Fibroblast of lung (primary cell): Measurements from ENCODE around the gene CDH12. TPM values are rescaled to one million over a fixed set of nuclear protein-coding genes. Genes with fewer than 3 reads are reported as not detected.
A peak's percentile ranks its signal among the peaks of the same experiment; 100 is the strongest.

Source experiments
- DNase-seq, 2 donors: peaks; one replicate each; pipeline versions ENCODE4 v3.0.0 to v3.0.0-alpha.2; 2010; ENCODE audit warnings: low read depth in 2 of 2
- H2AFZ ChIP-seq: 2 replicates; pipeline ENCODE4 v1.5.1; 2012; ENCODE audit warnings: low read length, control low read depth, inconsistent platforms
- H3K27ac ChIP-seq: 2 replicates; pipeline ENCODE4 v1.5.1; 2011; ENCODE audit warnings: low read length, control low read depth; ENCODE audit not compliant: insufficient read depth
- H3K27me3 ChIP-seq: 2 replicates; pipeline ENCODE4 v1.5.1; 2011; ENCODE audit warnings: mild to moderate bottlenecking, low read length; ENCODE audit not compliant: control insufficient read depth, insufficient read depth
- H3K36me3 ChIP-seq: 2 replicates; pipeline ENCODE4 v1.5.1; 2011; ENCODE audit warnings: low read length; ENCODE audit not compliant: control insufficient read depth, insufficient read depth
- H3K4me1 ChIP-seq: 2 replicates; pipeline ENCODE4 v1.5.1; 2011; ENCODE audit warnings: low read length; ENCODE audit not compliant: control insufficient read depth, insufficient read depth; ENCODE audit errors: extremely low read depth
- H3K4me2 ChIP-seq: 2 replicates; pipeline ENCODE4 v1.5.1; 2011; ENCODE audit warnings: low read length, control low read depth; ENCODE audit not compliant: insufficient read depth; ENCODE audit errors: extremely low read depth
- H3K4me3 ChIP-seq, 4 experiments: fragments of 200-600 bp in 1 of 4; sonication (generic) in 1 of 4; replicated peaks in 1 of 4; 2 replicates each; pipeline ENCODE4 v1.5.1; 2011 to 2016; ENCODE audit warnings: low read length in 4 of 4, low read depth in 3 of 4, mild to moderate bottlenecking in 3 of 4, control low read depth in 2 of 4, inconsistent platforms in 1 of 4, mixed read lengths in 1 of 4; ENCODE audit not compliant: insufficient read depth in 1 of 4; ENCODE audit errors: control extremely low read depth in 1 of 4
- H3K79me2 ChIP-seq: 2 replicates; pipeline ENCODE4 v1.5.1; 2012; ENCODE audit warnings: mild to moderate bottlenecking, low read length, inconsistent platforms; ENCODE audit not compliant: control insufficient read depth, insufficient read depth
- H3K9ac ChIP-seq: 2 replicates; pipeline ENCODE4 v1.5.1; 2011; ENCODE audit warnings: mild to moderate bottlenecking, low read length, control low read depth; ENCODE audit not compliant: insufficient read depth
- H3K9me3 ChIP-seq: 2 replicates; pipeline ENCODE4 v1.5.1; 2012; ENCODE audit warnings: low read depth, low read length; ENCODE audit not compliant: control insufficient read depth, insufficient read depth
- H4K20me1 ChIP-seq: 2 replicates; pipeline ENCODE4 v1.5.1; 2011; ENCODE audit warnings: low read length; ENCODE audit not compliant: control insufficient read depth, insufficient read depth; ENCODE audit errors: extremely low read depth
- CTCF ChIP-seq, 2 donors: IDR thresholded peaks in 1 of 2; conservative IDR thresholded peaks in 1 of 2; 1 replicate in 1 of 2; 2 replicates in 1 of 2; pipeline ENCODE4 v1.5.1; 2011 to 2012; ENCODE audit warnings: low read length in 2 of 2, control low read depth in 1 of 2, inconsistent platforms in 1 of 2, low read depth in 1 of 2, mild to moderate bottlenecking in 1 of 2
- EZH2 ChIP-seq: IDR thresholded peaks from 2 replicates; pipeline ENCODE4 v1.5.1; 2012; ENCODE audit warnings: low read length, control low read depth, mild to moderate bottlenecking; ENCODE audit errors: missing control alignments
- polyA plus RNA-seq, 2 donors: library from polyadenylated mRNA; depleted of rRNA in 1 of 2; stranded (reverse) in 1 of 2; unstranded in 1 of 2; fragments of >200 nt; gene quantifications; 2 replicates each; pipeline ENCODE4 v1.2.1, GENCODE V29; 2011 to 2012; ENCODE audit warnings: missing spikeins in 1 of 2
- total RNA-seq: library from RNA; depleted of rRNA; stranded (reverse); fragments of >200 nt; gene quantifications from 2 replicates; pipeline ENCODE4 v1.2.1, GENCODE V29; 2014

CDH12 gene
- total and polyA plus RNA-seq, 2 donors (not counting 1 experiment from before 2014, with no cell fraction given): 0.02 TPM; not detected in 1

GRCh38 chr5:21711866-21712758, 1141.0 kb downstream of the CDH12 start:
- TF ChIP-seq EZH2 (no peak), CTCF (conservative IDR thresholded peaks at IDR 0.05 in 1 of 2, IDR thresholded peaks at IDR 0.05 in 1 of 2; ENCODE audit: low read depth in 1 of 2, low read length in 2 of 2) (no peak)
- DNase-seq: peak in 1 of 2 donors; percentile 47
- Histone ChIP-seq H3K9ac (no peak overlapping the region), H3K27ac (no peak overlapping the region), H3K4me2 (no peak overlapping the region), H3K4me1 (no peaks in the 10 kb centered on the region), H4K20me1 (no peaks in the 10 kb centered on the region), H3K27me3 (no peaks in the 10 kb centered on the region), H3K4me3 (no peak overlapping the region), H3K9me3 (no peaks in the 10 kb centered on the region), H2AFZ (no peak overlapping the region), H3K36me3 (no peaks in the 10 kb centered on the region), H3K79me2 (no peaks in the 10 kb centered on the region)

GRCh38 chr5:21709770-21710169, 1143.4 kb downstream of the CDH12 start:
- no peak overlapping the region for H2AFZ ChIP-seq
- TF ChIP-seq EZH2 (no peak), CTCF (conservative IDR thresholded peaks at IDR 0.05 in 1 of 2, IDR thresholded peaks at IDR 0.05 in 1 of 2; ENCODE audit: low read depth in 1 of 2, low read length in 2 of 2) (no peak)
- H3K27ac ChIP-seq: no peak overlapping the region

GRCh38 chr5:21704974-21705668, 1148.0 kb downstream of the CDH12 start:
- H3K36me3 ChIP-seq: no peaks in the 10 kb centered on the region
- TF ChIP-seq EZH2 (no peak), CTCF (conservative IDR thresholded peaks at IDR 0.05 in 1 of 2, IDR thresholded peaks at IDR 0.05 in 1 of 2; ENCODE audit: low read depth in 1 of 2, low read length in 2 of 2) (no peak)
- H3K4me1 ChIP-seq: no peaks in the 10 kb centered on the region

More at GRCh38 chr5:21709770-21710169, 1143.4 kb downstream of the CDH12 start:
- Histone ChIP-seq H3K9me3 (no peaks in the 10 kb centered on the region), H3K4me2 (no peak overlapping the region), H3K27me3 (no peaks in the 10 kb centered on the region), H3K9ac (no peak overlapping the region), H3K36me3 (no peaks in the 10 kb centered on the region), H4K20me1 (no peaks in the 10 kb centered on the region), H3K4me1 (no peaks in the 10 kb centered on the region), H3K4me3 (no peak overlapping the region), H3K79me2 (no peaks in the 10 kb centered on the region)
- DNase-seq: no peak

More at GRCh38 chr5:21704974-21705668, 1148.0 kb downstream of the CDH12 start:
- Histone ChIP-seq H3K9ac (no peak overlapping the region), H3K27ac (no peak overlapping the region), H4K20me1 (no peaks in the 10 kb centered on the region), H3K4me3 (no peak overlapping the region), H3K4me2 (no peak overlapping the region), H3K27me3 (no peaks in the 10 kb centered on the region), H3K9me3 (no peaks in the 10 kb centered on the region), H2AFZ (no peak overlapping the region), H3K79me2 (no peaks in the 10 kb centered on the region)
- DNase-seq: no peak
